Gastroesophageal sphincter (tissue), 3 donors: Measurements from ENCODE around the gene OTUB2.

ENCODE experiments used
- CTCF ChIP-seq, 4 experiments: fragments of 200-600 bp in 2 of 4; fragments of 450-650 bp in 2 of 4; sonication (generic) in 1 of 4; IDR thresholded peaks; one replicate each; pipeline ENCODE4 v1.5.1; 2017 to 2019; ENCODE audit warnings: antibody characterized with exemption in 4 of 4, mild to moderate bottlenecking in 2 of 4, moderate library complexity in 2 of 4
- POLR2A ChIP-seq, 2 donors: fragments of 450-650 bp; IDR thresholded peaks; one replicate each; pipeline ENCODE4 v1.6.1; 2017; ENCODE audit warnings: antibody characterized with exemption in 2 of 2, mild to moderate bottlenecking in 2 of 2, moderate library complexity in 1 of 2

- TF ChIP-seq CTCF (IDR thresholded peaks at IDR 0.05) (no peak), POLR2A (IDR thresholded peaks at IDR 0.05) (no peak)
Observed at GRCh38 chr14:94088516-94088915, 62.4 kb downstream of the OTUB2 start.
